M059J (cell line): Measurements from ENCODE around the gene HDLBP. TPM values are rescaled to one million over a fixed set of nuclear protein-coding genes. Genes with fewer than 3 reads are reported as not detected.
"Not testable (repeated sequence)": the region's sequence is repeated elsewhere in the genome, so short reads cannot be mapped to it uniquely, and the experiment has no call there.

Experiments used
- DNase-seq: peaks from one replicate; pipeline ENCODE4 v3.0.0-alpha.2; 2012; ENCODE audit warnings: low read depth
- total RNA-seq: library from RNA; depleted of rRNA; stranded (reverse); fragments of >200 nt; shearing (Covaris generic); gene quantifications from 2 replicates; pipeline ENCODE4 v1.2.3, GENCODE V29; 2014

The HDLBP gene
- total RNA-seq, 1 experiment from 2014 or later: 426 TPM

DNA sequence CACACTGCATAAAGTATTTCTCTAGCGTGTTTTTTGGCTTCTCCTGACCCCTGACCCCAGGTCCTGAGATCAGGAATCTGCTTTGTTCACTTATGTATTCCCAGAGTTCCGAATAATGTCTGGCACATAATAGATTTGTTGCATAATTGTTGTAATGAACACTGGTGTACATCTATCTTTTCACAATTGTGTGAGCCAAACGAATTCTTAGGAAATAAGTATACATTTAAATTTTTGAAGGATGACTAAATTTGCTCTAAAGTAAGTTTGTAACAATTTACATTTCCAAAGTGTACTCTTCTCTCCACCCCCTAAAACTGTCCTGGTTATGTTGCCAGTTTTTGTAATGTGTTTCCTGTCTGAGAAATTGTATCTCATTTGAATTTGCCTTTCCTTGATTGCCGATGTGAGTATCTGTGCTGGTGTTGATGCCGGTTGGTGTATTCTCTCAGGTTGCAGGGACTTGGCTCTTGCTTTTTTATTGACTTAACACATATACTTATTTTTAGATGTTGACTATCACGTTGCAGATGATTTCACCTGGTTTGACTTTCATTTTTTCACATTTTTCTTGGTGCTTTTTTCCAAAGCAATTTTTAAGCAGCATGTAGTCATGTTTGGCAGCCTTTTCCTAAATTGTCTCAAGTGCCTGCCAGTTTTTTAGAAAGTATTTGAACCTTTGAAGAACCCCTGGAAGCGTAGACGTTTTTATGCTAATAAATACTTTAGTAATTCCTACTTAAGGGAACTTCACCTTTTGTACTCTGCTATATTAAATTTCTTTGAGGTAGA lies 24.6 kb upstream of the HDLBP start:
- no peak for DNase-seq

DNA sequence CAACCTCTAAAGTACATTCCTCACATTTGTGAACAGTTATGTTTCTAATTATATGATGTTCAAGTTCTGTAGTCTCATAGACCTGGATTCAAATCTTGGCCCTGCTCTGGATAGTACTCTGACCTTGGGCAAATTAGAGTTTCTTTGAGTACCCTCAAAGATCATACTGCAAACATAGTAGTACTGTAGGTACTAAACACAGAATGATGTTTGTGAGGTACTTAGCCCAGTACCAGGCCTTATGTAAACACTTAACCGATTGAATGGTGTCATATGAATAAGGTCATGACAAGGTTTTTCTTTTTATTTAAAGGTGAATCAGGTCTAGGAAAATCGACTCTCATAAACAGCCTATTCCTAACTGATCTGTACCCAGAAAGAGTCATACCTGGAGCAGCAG lies 19.3 kb upstream of the HDLBP start:
- no peak for DNase-seq

DNA sequence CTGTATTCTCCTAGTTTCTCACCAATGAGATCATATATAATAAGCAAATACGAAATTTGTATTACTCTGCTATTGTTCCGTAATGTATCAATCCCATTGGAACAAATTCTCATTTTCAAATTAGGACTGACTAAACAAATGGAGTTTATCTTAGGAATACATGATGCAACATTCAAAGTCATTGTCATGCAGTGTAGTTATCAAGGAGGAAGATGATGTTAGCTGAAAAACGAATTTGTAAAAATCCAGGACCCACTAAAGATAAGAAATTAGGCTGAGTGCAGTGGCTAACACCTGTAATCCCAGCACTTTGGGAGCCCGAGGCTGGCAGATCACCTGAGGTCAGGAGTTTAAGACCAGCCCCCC lies 15.1 kb upstream of the HDLBP start:
- DNase-seq: no peak

DNA sequence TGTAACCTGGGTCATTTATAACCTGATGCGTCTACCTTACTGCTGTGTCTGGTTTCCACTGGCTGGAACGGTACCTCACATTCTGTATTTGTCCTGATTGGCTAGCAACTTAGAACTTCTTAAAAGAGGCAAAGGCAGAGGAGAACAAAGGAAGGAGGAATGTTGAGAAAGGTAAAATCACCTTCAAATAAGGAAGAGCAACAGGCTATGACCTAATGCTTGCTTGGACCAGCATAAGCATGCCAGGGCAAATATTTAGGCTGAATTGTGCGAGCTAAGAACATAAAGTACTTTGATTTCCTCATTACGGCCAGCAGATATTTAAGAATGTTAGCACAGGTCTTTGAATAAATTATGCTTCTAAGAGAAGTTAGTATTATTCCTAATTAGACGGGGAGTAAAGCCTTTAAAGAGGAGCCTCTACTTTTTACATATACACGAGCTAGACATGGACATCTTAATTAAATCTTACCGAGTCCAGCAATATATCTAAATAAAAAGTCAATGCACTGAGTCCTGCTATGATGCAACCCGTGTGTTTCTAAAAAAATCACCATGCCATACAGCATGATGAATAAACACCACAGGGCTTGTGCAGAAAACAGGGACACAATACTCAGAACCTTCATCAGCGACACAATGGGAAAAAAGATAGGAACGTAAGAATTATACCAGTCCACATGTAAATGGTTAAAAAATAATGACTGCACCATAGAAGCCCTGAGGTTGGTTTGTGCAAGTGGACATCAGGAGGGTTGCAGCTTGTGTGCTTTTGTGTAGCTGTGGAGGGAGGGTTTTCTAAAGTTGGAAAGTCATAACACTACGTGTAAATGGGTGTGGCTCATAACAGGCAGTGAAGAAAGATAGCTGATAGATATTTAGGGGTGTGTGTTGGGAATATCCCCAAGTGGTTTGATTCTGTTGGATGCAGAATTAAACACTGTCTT lies 14.5 kb upstream of the HDLBP start:
- DNase-seq: no peak

DNA sequence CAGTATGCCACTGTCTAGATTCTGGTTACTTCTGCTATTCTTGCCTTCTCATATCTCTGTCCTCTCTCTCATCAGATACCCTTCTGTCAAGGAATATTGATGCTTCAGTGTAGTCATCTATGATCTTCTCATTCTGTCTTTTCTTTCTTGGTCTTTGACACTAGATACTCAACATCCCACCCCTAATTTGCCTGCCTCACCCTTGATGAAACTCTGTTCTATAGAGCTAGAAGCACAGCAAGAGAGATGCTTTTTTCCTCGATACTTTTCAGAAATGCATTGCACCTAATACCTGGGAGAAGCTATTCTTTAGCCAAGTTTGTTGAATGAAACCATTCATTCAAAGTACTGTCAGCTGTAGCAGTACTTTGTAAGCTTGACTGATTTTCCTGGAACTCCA lies 9.8 kb upstream of the HDLBP start:
- no peak for DNase-seq

DNA sequence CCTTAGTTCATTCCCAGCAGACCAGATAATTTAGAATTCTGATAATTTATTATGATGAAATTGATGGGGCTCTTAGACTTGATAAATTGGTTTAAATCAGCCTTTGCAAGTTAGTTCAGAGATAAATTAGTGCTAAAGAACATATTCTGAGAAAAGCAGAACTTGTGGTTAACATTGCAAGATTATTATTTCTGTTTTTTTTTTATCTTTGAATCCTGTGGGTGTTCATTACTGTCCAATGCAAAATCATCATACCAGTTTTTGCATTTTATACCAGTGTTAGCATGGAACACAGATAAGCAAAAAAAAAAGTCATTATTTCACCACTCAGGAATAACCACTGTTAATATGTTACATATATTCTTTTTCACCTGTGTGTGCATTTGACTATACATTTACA lies 9.3 kb upstream of the HDLBP start:
- no peak for DNase-seq

DNA sequence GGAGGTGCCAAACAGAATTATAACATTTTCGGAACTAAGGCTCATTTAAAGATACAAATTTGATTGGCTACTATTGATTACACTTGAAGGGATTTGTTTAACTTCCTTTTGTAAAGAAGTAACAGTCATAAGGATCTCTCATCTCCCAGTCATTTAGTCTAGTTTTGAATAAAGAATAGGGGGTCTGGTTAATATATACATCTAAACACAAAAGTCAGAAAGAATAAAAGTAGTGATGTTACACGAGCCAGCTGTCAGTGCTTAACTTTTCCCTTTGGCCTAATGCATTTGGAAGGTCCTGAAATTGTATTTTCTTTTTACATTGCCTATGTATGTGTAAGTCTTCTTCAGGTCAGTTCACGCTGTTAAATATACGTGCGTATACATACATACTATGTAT lies 8.3 kb upstream of the HDLBP start:
- DNase-seq: no peak

DNA sequence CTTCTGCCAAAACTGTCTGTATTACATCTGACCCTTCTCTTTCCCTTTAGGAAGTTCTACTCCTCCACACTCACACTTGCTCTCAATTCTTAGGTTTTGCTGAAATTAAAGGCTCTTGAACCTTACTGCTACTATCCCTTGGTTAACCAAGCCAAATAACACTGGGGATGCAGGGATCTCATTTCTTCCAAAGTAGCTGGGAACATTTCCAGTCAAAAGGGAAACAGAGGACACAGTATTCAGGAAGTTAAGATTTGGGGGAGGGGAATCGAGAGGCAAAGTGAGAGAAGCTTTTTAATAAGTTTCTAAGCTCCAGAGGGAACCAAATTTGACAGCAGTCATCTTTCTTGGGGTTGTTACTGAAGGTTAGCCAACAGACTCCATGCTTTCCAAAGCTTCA lies 6.4 kb upstream of the HDLBP start:
- DNase-seq: no peak

DNA sequence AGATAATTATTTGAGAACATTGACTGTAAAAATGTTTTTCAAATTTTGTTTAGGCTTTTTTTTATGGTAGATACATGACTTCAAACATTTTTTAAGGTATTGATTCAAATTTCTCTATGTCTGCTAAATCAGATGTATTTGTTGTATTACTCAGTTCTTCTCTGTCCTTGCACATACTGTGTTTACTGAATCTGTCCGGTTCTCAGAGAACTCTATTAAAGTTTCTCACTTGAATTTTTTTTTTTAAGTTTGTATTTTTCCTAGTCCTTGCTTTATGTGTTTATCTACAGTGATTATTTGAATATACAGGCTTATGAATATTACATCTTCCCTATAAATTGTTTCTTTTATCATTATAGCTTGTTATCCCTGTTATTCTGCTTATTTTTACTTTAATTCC lies 5.6 kb upstream of the HDLBP start:
- no peak for DNase-seq

DNA sequence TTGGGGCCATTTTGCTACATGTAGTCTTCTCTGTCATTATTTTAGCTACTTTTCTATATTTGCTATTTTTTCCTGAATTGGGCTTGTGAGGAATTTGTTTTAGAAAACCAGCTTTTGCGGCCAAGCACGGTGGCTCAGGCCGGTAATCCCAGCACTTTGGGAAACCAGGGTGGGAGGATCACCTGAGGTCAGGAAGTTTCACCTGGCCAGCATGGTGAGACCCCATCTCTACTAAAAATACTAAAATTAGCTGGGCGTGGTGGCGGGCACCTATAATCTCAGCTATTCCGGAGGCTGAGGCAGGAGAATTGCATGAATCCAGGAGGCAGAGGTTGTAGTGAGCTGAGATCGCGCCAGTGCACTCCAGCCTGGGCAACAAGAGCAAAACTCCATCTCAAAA lies 4.9 kb upstream of the HDLBP start:
- DNase-seq: no peak

DNA sequence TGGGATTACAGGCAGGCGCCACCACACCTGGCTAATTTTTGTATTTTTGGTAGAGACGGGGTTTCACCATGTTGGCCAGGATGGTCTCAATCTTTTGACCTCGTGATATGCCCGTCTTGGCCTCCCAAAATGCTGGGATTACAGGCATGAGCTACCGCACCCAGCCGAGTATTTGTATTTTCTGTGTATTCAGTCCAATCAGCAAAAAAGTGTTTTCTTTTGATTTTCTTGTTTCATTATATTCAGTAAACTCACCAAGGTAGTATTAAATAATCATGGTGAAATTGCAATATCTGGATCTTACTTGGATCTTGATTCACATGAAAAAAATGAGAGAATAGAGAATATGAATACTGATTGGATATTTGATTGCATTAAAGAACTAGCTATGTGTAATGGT lies 3.4 kb upstream of the HDLBP start:
- not testable (repeated sequence) for DNase-seq

DNA sequence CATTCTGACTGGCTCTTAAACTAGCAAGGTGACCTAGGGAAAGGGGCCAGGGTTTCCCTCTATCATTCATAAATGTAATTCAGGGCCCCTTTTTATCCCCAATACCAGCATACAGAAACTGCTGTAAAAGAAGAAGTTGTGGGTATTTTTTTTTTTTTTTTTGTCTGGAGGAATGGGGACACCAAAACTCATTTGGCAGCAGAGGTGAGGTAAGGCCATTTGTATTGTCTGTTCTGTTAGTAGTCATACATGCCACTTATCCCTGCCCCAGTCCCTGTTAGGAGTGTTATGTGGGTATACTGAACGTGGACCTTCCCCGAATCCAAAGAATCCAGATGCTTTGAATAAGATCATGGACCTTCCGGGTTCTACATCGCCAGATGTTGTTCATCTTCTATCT lies 1.9 kb upstream of the HDLBP start:
- DNase-seq: no peak

DNA sequence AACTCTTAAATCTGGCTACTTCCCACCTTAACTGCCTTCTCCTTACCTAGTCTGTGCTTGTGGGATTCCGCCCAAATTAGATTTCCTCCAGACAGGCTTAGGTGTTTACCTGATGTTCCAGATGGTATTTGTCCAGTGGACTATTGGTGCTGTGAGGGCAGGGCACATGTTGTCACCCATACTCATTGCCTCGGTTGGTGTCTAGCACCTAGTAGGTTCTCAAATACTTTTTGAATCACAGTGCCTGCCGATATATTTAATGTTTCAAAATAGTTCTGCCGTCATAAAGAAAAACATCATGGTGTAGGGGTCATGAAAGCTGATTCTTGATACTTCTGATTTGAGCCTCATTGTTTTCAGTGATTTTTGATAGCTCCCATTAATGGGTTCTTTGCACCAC lies 1.4 kb upstream of the HDLBP start:
- DNase-seq: no peak

DNA sequence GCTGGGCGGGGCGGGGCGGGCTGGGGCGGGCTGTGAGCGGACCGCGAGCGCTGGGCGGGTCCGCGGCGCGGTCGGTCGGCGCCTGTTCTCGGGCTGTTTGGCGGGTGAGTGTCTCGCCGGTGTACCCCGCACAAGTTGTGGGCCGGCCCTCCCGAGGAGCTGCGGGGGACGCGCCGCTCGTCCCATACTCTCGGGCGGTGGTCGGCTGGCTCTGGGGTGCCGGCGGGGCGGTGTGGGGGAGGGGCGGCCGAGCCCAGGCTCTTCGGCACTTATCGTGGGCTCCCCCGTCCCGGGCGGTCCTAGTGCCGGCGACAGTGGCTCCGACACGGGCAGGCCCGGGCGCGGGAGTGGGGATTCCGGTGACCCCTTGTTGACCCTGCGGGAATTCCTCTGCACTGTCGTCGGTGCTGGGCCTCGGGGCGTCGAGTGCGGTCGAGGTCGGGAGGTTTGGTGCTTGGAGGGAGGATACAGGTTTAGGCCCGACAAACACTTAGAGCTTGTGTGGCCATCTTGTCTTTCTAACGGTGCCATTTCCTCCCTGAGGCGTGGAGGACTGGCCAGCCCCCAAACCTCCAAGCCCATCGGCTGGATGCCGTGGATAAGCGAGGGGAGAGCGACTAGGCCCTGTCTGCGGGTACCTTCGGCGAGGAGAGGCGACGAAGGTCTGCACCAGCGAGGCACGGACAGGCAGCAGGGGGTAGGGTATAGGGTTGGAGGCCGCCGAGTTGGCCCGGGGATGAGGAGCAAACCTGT lies 583 bp upstream of the HDLBP start, which contains the start of gene SEPTIN2:
Gene SEPTIN2 (plus strand): TSS at position 47 of the 753 bp plus-strand sequence. CDS start 8,308 bp downstream, outside the sequence.
- DNase-seq: peak; percentile 46

DNA sequence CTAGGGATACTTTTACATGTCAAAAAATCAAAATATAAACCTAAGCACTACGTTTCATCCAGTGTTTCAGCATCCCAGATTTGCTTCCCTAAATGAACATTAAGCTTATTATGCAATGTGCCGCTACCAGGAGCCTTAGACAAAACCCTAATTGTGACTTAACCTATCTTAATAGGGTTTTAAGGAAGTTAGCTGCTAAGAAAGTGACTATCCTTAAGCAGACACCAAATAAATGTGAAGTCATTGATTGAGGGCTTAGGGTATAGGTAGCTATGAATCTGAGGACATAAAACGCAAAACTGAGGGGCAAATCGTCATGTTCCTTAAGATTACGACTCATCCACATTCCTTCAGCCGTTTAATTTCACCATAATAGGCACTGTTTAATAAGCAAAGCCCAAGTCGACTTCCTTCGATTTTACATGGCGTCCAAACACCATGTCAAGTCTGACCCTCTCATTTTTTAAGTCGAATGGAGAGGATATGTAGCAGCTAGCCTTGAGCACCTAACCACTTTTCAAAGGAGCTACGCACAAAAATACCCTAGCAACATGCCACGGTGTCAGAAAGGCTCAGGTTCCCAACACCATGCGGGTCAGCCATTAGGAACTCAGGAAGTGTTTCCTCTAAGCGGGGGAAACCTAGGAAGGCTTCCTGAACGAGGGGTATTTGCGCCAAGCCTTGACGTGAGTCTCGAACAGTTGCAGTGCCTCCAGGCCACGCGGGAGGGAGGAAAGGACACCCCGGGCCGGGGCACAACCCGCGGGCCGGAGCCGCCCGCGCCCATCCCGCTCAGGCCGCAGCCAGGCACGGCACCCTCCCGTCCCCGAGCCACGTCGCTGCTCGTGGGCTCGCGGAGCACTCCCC lies 1.0 kb downstream of the HDLBP start:
- DNase-seq: peak; percentile 33

DNA sequence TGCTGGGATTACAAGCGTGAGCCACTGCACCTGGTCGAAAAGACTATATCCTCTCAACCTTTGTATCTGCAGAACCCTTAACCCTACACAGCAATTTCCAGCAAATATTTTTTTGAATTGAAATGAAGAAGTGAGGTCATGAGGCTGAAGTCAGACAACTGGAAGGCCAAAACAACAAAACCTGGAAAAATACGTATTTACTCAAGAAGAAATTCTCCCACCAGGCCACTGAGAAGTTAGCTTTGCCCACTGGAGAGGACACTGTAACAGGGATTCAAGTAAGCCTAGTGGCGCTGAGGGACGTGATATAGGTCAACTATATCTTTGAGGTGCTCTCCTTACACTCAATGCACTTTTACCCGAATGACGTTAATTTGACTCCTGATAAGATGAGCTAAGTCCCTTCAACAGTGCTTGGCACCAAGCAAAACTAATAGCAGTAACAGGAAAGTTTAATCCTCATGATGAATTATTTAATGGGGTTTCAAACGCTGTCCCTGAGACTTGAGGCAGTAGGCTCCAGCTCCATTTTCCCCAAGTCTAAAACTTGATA lies 1.9 kb downstream of the HDLBP start:
- no peak for DNase-seq

DNA sequence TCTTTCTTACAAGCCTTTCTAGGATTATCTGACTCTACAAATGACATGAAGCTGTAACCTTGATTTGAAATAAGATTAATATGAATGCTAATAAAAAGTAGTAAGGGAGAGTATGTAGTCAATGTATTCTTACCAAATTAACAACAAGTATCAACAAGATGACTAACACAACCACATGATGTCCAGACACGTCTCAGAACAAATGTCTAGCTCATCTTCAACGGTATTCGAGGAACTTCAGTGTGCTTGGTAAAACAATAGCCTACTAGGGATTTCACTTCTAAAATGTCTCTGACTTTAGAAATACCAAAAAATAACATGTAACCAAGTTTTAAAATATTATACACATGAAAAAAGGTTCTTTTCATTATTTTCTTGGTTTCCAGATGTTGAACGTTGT lies 3.4 kb downstream of the HDLBP start:
- DNase-seq: no peak

DNA sequence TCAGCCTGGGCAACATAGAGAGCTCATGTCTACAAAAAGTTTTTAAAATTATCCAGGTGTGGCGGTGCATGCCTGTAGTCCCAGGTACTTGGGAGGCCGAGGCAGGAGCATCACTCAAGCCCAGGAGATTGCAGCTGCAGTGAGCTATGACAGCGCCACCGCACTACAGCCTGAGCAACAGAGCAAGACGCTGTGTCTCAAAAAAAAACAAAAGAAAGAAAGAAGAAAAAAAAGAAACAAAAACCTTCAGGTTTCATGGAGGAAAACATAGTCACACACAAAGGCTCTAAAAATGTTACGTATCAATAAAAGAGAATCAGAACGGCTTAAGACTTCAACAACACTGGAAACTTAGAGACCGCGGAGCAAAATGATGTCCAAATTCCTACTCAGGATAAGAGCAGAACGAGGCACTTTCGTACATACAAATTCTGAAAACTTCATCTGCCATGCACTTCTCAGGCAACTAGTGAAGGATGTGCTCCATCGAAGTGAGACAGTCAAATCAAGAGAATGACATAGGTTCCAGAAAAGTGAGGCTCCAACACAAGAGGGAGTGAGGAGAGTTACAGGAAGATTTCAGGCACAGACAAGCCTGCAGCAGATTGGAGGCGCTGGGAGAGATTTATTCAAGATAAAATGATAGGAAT lies 4.4 kb downstream of the HDLBP start:
- no peak for DNase-seq

DNA sequence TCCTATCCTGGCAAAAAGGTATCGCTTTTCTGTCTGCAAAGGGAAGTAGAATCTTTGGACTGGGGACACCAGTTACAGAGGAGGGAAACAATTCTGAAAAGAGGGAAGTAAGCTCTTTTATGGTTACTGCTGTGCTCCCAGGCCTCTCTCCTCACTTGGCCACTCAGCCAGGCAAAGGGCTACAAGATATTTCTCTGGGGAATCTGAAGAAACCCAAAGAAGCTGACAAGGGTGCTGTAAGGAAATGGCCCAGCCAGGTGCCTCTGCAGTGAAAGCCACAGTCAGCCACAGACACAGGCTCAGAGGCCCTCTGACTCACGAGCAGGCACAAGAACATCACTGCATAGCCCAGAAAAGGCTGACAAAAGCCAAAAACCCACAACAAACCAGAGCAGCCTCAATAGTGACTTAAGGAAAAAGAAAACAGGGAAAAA lies 5.8 kb downstream of the HDLBP start:
- DNase-seq: peak; percentile 52

DNA sequence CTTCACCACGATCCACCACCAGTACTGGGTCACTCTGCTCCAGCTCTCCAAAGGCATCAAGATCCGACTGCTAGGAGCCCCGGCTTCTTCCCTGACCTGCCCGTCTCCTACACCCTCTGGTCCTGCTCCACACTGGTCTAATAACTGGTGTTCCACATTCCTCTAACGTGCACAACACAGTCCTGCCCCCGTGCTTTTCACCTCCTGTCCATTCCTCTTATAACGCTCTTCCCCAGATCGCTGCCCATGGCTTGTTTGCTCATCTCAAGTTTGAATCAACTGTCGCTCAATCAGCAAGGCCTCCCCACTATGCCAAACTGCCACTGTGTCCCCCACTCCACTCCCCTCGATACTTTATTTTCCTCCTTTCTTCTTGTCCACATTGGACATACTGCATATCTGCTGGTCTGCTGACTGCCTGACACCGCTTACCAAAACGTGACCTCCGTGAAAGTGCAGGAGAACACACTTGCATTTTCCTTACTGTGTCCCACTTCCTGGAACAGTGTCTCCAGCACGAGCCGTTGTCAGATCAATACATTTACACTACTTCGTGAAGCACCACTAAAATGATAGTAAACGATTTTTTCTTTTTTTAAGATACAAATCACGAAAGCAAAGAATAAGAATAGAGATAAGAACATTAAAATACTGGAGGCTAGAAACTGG lies 6.5 kb downstream of the HDLBP start:
- no peak for DNase-seq
